K562 (cell line): ENCODE data around the gene CTSD.

Experiments used
- CBX5 ChIP-seq: IDR thresholded peaks from 2 replicates; pipeline ENCODE4 v1.6.1; 2014; ENCODE audit warnings: low read depth, borderline replicate concordance
- CTCF ChIP-seq, 3 experiments: IDR thresholded peaks in 2 of 3; conservative IDR thresholded peaks in 1 of 3; 2 replicates each; pipeline ENCODE4 v1.5.1; 2011 to 2012; ENCODE audit warnings: low read length in 3 of 3, mild to moderate bottlenecking in 3 of 3, control low read depth in 2 of 3, improper control_type of control experiment in 1 of 3, inconsistent platforms in 1 of 3, low read depth in 1 of 3, mixed read lengths in 1 of 3, moderate library complexity in 1 of 3; ENCODE audit not compliant: insufficient read depth in 2 of 3
- HDAC3 ChIP-seq: fragments of 450-650 bp; IDR thresholded peaks from 2 replicates; pipeline ENCODE4 v1.6.1; 2018; ENCODE audit warnings: borderline replicate concordance, mild to moderate bottlenecking, moderate library complexity; ENCODE audit not compliant: partially characterized antibody
- JUNB ChIP-seq: fragments of 450-650 bp; formaldehyde crosslinking; conservative IDR thresholded peaks from 2 replicates; pipeline ENCODE4 v1.4.0; 2020; ENCODE audit warnings: mild to moderate bottlenecking
- MAFK ChIP-seq: IDR thresholded peaks from 2 replicates; pipeline ENCODE4 v1.6.1; 2011; ENCODE audit warnings: low read length, improper control_type of control experiment

GRCh38 chr11:1706634-1707400 lies 56.9 kb downstream of the CTSD start:
- TF ChIP-seq CTCF (IDR thresholded peaks at IDR 0.05 in 2 of 3, conservative IDR thresholded peaks at IDR 0.05 in 1 of 3; ENCODE audit: insufficient read depth in 2 of 3, low read depth in 1 of 3, low read length in 3 of 3) (peak; percentile 49 to 58 (median 52)), CBX5 (no peak), HDAC3 (no peak), JUNB (CRISPR knock-in tag) (no peak), MAFK (no peak)
